Neural cell (in vitro differentiated cells): ENCODE data around the gene COL24A1. TPM values are rescaled to one million over a fixed set of nuclear protein-coding genes. Genes with fewer than 3 reads are reported as not detected.

Source experiments
- H2AFZ ChIP-seq: fragments of 200-600, 300-800 bp; sonication (generic), shearing (Covaris generic); 2 replicates; pipeline ENCODE4 v1.6.0; 2014; ENCODE audit warnings: low read depth, mild to moderate bottlenecking, antibody characterized with exemption, low read length, moderate library complexity
- H3F3A ChIP-seq: fragments of 200-600 bp; shearing (Covaris generic); 2 replicates; pipeline ENCODE4 v1.6.1; 2016; ENCODE audit warnings: mild to moderate bottlenecking, moderate library complexity, mixed read lengths, antibody characterized with exemption, low read length; ENCODE audit not compliant: insufficient read depth, poor library complexity, severe bottlenecking
- H3K27ac ChIP-seq: fragments of 200-600, 300-800 bp; sonication (generic), shearing (Covaris generic); 2 replicates; pipeline ENCODE4 v1.5.1; 2014; ENCODE audit warnings: mild to moderate bottlenecking, low read length, moderate library complexity
- H3K27me3 ChIP-seq: fragments of 300-800, 200-600 bp; sonication (generic), shearing (Covaris generic); 2 replicates; pipeline ENCODE4 v1.6.0; 2014; ENCODE audit warnings: mild to moderate bottlenecking, low read depth, low read length, moderate library complexity; ENCODE audit not compliant: insufficient read depth
- H3K36me3 ChIP-seq: fragments of 300-800, 200-600 bp; sonication (generic), shearing (Covaris generic); 2 replicates; pipeline ENCODE4 v1.5.1; 2014; ENCODE audit warnings: mild to moderate bottlenecking, antibody characterized with exemption, low read length, moderate library complexity; ENCODE audit not compliant: insufficient read depth
- H3K4me2 ChIP-seq: fragments of 300-800, 200-600 bp; sonication (generic), shearing (Covaris generic); 2 replicates; pipeline ENCODE4 v1.6.0; 2014; ENCODE audit warnings: mild to moderate bottlenecking, low read length
- H3K4me3 ChIP-seq: fragments of 300-800, 200-600 bp; sonication (generic), shearing (Covaris generic); 2 replicates; pipeline ENCODE4 v1.5.1; 2014; ENCODE audit warnings: mild to moderate bottlenecking, low read length, moderate library complexity
- H3K79me2 ChIP-seq: fragments of 200-600 bp; shearing (Covaris generic); replicated peaks from 2 replicates; pipeline ENCODE4 v1.6.0; 2014; ENCODE audit warnings: mild to moderate bottlenecking, low read length, moderate library complexity; ENCODE audit not compliant: insufficient read depth
- H3K9ac ChIP-seq: fragments of 300-800, 200-600 bp; sonication (generic), shearing (Covaris generic); 2 replicates; pipeline ENCODE4 v1.6.1; 2016; ENCODE audit warnings: mild to moderate bottlenecking, low read length, mixed read lengths
- H3K9me2 ChIP-seq: fragments of 200-600 bp; shearing (Covaris generic); 2 replicates; pipeline ENCODE4 v1.6.1; 2016; ENCODE audit warnings: mild to moderate bottlenecking, low read length, mixed read lengths; ENCODE audit not compliant: insufficient read depth
- H3K9me3 ChIP-seq: fragments of 200-600, 300-800 bp; sonication (generic), shearing (Covaris generic); 2 replicates; pipeline ENCODE4 v1.6.1; 2016; ENCODE audit warnings: mild to moderate bottlenecking, mixed run types, low read length, moderate library complexity, mixed read lengths
- H4K20me1 ChIP-seq: fragments of 200-600 bp; shearing (Covaris generic); 2 replicates; pipeline ENCODE4 v1.6.1; 2016; ENCODE audit warnings: mild to moderate bottlenecking, mixed run types; ENCODE audit not compliant: insufficient read depth
- CTCF ChIP-seq: fragments of 450-650 bp; IDR thresholded peaks from 2 replicates; pipeline ENCODE4 v1.5.1; 2014; ENCODE audit warnings: antibody characterized with exemption, mild to moderate bottlenecking, moderate library complexity; ENCODE audit not compliant: poor library complexity, severe bottlenecking
- EP300 ChIP-seq: fragments of 450-650 bp; conservative IDR thresholded peaks from 2 replicates; pipeline ENCODE4 v1.6.1; 2014; ENCODE audit warnings: antibody characterized with exemption, mild to moderate bottlenecking, moderate library complexity; ENCODE audit not compliant: poor library complexity, severe bottlenecking
- EZH2 ChIP-seq: fragments of 200-600, 300-800 bp; shearing (Covaris generic), sonication (generic); IDR thresholded peaks from 2 replicates; pipeline ENCODE4 v1.6.1; 2014; ENCODE audit warnings: antibody characterized with exemption, low read length, borderline replicate concordance, mild to moderate bottlenecking; ENCODE audit not compliant: insufficient read depth, poor library complexity, severe bottlenecking
- MXI1 ChIP-seq: fragments of 450-650 bp; conservative IDR thresholded peaks from 2 replicates; pipeline ENCODE4 v1.6.1; 2014; ENCODE audit warnings: antibody characterized with exemption, mild to moderate bottlenecking; ENCODE audit not compliant: poor library complexity, severe bottlenecking
- POLR2AphosphoS5 ChIP-seq: IDR thresholded peaks from 2 replicates; pipeline ENCODE4 v1.6.1; 2012
- RAD21 ChIP-seq: fragments of 450-650 bp; conservative IDR thresholded peaks from 2 replicates; pipeline ENCODE4 v1.6.1; 2014; ENCODE audit warnings: antibody characterized with exemption, mild to moderate bottlenecking, moderate library complexity
- REST ChIP-seq: IDR thresholded peaks from 2 replicates; pipeline ENCODE4 v1.6.1; 2012; ENCODE audit warnings: borderline replicate concordance
- SMC3 ChIP-seq: fragments of 450-650 bp; conservative IDR thresholded peaks from 2 replicates; pipeline ENCODE4 v1.6.1; 2014; ENCODE audit warnings: antibody characterized with exemption, mild to moderate bottlenecking, moderate library complexity; ENCODE audit not compliant: poor library complexity
- TAF1 ChIP-seq: IDR thresholded peaks from 2 replicates; pipeline ENCODE4 v1.6.1; 2012; ENCODE audit warnings: low read depth
- polyA plus RNA-seq: library from polyadenylated mRNA; depleted of rRNA; stranded (reverse); fragments of >200 nt; gene quantifications from 2 replicates; pipeline ENCODE4 v1.2.3, GENCODE V29; 2014

The COL24A1 gene
- polyA plus RNA-seq, 1 donor from 2014 or later, result 0.19 TPM

- no peak overlapping the region for H3K9ac ChIP-seq
- H3K9me3 ChIP-seq, result no peaks in the 10 kb centered on the region
- no peaks in the 10 kb centered on the region for H3F3A ChIP-seq
- H3K36me3 ChIP-seq, result no peaks in the 10 kb centered on the region
- TF ChIP-seq MXI1 (no peak), EP300 (no peak), POLR2AphosphoS5 (no peak), RAD21 (no peak), CTCF (no peak), EZH2 (no peak), SMC3 (no peak), REST (no peak), TAF1 (no peak)
- no peak overlapping the region for H3K4me2 ChIP-seq
- H4K20me1 ChIP-seq, result no peaks in the 10 kb centered on the region
- H3K79me2 ChIP-seq, result no peaks in the 10 kb centered on the region
- no peak overlapping the region for H3K27ac ChIP-seq
- H2AFZ ChIP-seq, result no peak overlapping the region
- no peak overlapping the region for H3K4me3 ChIP-seq
- H3K27me3 ChIP-seq, result no peaks in the 10 kb centered on the region
- no peaks in the 10 kb centered on the region for H3K9me2 ChIP-seq
These were observed 88.3 kb downstream of the COL24A1 start for GRCh38 chr1:86068271-86068721.

GRCh38 chr1:86067626-86068025 is 88.9 kb downstream of the COL24A1 start:
- no peaks in the 10 kb centered on the region for H3K9me2 ChIP-seq
- H3K9ac ChIP-seq, result no peak overlapping the region
- H3K27me3 ChIP-seq, result no peaks in the 10 kb centered on the region
- no peak for TF ChIP-seq CTCF
- no peak for TF ChIP-seq POLR2AphosphoS5
- TF ChIP-seq EZH2, result no peak
- no peak for TF ChIP-seq TAF1
- no peak for TF ChIP-seq EP300
- TF ChIP-seq RAD21, result no peak
- no peaks in the 10 kb centered on the region for H3F3A ChIP-seq
- H3K79me2 ChIP-seq, result no peaks in the 10 kb centered on the region
- no peaks in the 10 kb centered on the region for H3K36me3 ChIP-seq
- H3K9me3 ChIP-seq, result no peaks in the 10 kb centered on the region
- no peak overlapping the region for H3K27ac ChIP-seq
- H3K4me2 ChIP-seq, result no peak overlapping the region
- H2AFZ ChIP-seq, result no peak overlapping the region
- no peak overlapping the region for H3K4me3 ChIP-seq
- H4K20me1 ChIP-seq, result no peaks in the 10 kb centered on the region
